PC-3 (cell line): Measurements from ENCODE around the gene CRB3. TPM values are rescaled to one million over a fixed set of nuclear protein-coding genes. Genes with fewer than 3 reads are reported as not detected.

Experiments used
- ATAC-seq: fragments of 200-7000 bp; cut with Tn5 transposase; 2 replicates; pipeline ENCODE4 v1.9.1; 2020; ENCODE audit warnings: mild to moderate bottlenecking, moderate library complexity
- BruUV-seq: library from RNA; stranded (reverse); fragments of 400-500 nt; replicated peaks from 2 replicates; lab custom pipeline; 2021; lab: Mats Ljungman, UMichigan
- CTCF ChIA-PET: fragments of 300-600 bp; sonication (Branson Sonifier 250); formaldehyde crosslinking; loops from one replicate; lab custom pipeline; 2022; ENCODE audit warnings: antibody characterized with exemption; lab: Charles Lee
- POLR2A ChIA-PET: fragments of 300-600 bp; sonication (Branson Sonifier 250); formaldehyde crosslinking; loops from one replicate; lab custom pipeline; 2022; ENCODE audit warnings: antibody characterized with exemption; ENCODE audit not compliant: unreplicated experiment; lab: Charles Lee
- DNase-seq: peaks from one replicate; pipeline ENCODE4 v3.0.0-alpha.2; 2015
- H2AFZ ChIP-seq: fragments of 300-600 bp; sonication (generic); 2 replicates; pipeline ENCODE4 v1.6.0; 2016; ENCODE audit warnings: antibody characterized with exemption, low read length
- H3F3A ChIP-seq: fragments of 300-600 bp; sonication (generic); one replicate; pipeline ENCODE4 v1.6.0; 2017; ENCODE audit warnings: antibody characterized with exemption, low read length, control low read depth, mild to moderate bottlenecking; ENCODE audit not compliant: unreplicated experiment
- H3K27ac ChIP-seq: fragments of 300-600 bp; sonication (generic); 2 replicates; pipeline ENCODE4 v1.5.1; 2016; ENCODE audit warnings: mild to moderate bottlenecking, low read length
- H3K27me3 ChIP-seq: fragments of 300-600 bp; sonication (generic); 2 replicates; pipeline ENCODE4 v1.6.1; 2016; ENCODE audit warnings: low read length, mixed read lengths
- H3K36me3 ChIP-seq: fragments of 300-600 bp; sonication (generic); 2 replicates; pipeline ENCODE4 v1.6.1; 2016; ENCODE audit warnings: low read depth, mixed run types, low read length, mixed read lengths
- H3K4me1 ChIP-seq: fragments of 300-600 bp; sonication (generic); 2 replicates; pipeline ENCODE4 v1.5.1; 2016; ENCODE audit warnings: low read length; ENCODE audit not compliant: insufficient read depth
- H3K4me2 ChIP-seq: fragments of 300-600 bp; sonication (generic); 2 replicates; pipeline ENCODE4 v1.6.0; 2016; ENCODE audit warnings: low read length
- H3K4me3 ChIP-seq: fragments of 300-600 bp; sonication (generic); 2 replicates; pipeline ENCODE4 v1.5.1; 2016; ENCODE audit warnings: mild to moderate bottlenecking, low read length, mixed read lengths
- H3K79me2 ChIP-seq: fragments of 300-600 bp; sonication (generic); 2 replicates; pipeline ENCODE4 v1.6.1; 2017; ENCODE audit warnings: low read length, mixed read lengths
- H3K9ac ChIP-seq: fragments of 300-600 bp; sonication (generic); 2 replicates; pipeline ENCODE4 v1.6.0; 2016; ENCODE audit warnings: mild to moderate bottlenecking, low read length
- H3K9me2 ChIP-seq: fragments of 300-600 bp; sonication (generic); replicated peaks from 2 replicates; pipeline ENCODE4 v1.6.1; 2016; ENCODE audit warnings: mixed run types, low read length, mixed read lengths
- H3K9me3 ChIP-seq: fragments of 300-600 bp; sonication (generic); 2 replicates; pipeline ENCODE4 v1.6.1; 2016; ENCODE audit warnings: low read length, mixed read lengths
- H4K20me1 ChIP-seq: fragments of 300-600 bp; sonication (generic); 2 replicates; pipeline ENCODE4 v1.6.1; 2016; ENCODE audit warnings: low read length, mixed read lengths
- CTCF ChIP-seq: fragments of 300-600 bp; sonication (generic); conservative IDR thresholded peaks from 2 replicates; pipeline ENCODE4 v1.5.1; 2017; ENCODE audit warnings: antibody characterized with exemption, low read depth, mild to moderate bottlenecking, low read length
- EZH2 ChIP-seq: fragments of 300-600 bp; sonication (generic); IDR thresholded peaks from one replicate; pipeline ENCODE4 v1.6.1; 2017; ENCODE audit warnings: antibody characterized with exemption, mild to moderate bottlenecking, low read length; ENCODE audit not compliant: unreplicated experiment
- EZH2phosphoT487 ChIP-seq: fragments of 300-600 bp; sonication (generic); IDR thresholded peaks from 2 replicates; pipeline ENCODE4 v1.6.1; 2018; ENCODE audit warnings: mild to moderate bottlenecking, antibody characterized with exemption, low read length, borderline replicate concordance
- intact Hi-C: fragments of 100-400 bp; cut with micrococcal nuclease; formaldehyde crosslinking; loops from 2 replicates; pipeline ENCODE4 v1.9.0; 2023
- total RNA-seq: library from RNA; depleted of rRNA; stranded (reverse); fragments of >200 nt; gene quantifications from 2 replicates; pipeline ENCODE4 v1.2.3, GENCODE V29; 2014

Gene CRB3
- total RNA-seq, 1 experiment from 2014 or later: 71.3 TPM

GRCh38 chr19:6472713-6473112, 8.6 kb downstream of the CRB3 start:
- Histone ChIP-seq H3K4me1 (no peaks in the 10 kb centered on the region), H2AFZ (no peak overlapping the region), H3K9ac (no peak overlapping the region), H3K27ac (no peak overlapping the region), H3K79me2 (no peaks in the 10 kb centered on the region), H4K20me1 (no peaks in the 10 kb centered on the region), H3K27me3 (no peaks in the 10 kb centered on the region), H3K9me2 (no peaks in the 10 kb centered on the region), H3K4me3 (no peak overlapping the region), H3K9me3 (no peaks in the 10 kb centered on the region), H3K4me2 (no peak overlapping the region), H3K36me3 (no peaks in the 10 kb centered on the region; the same call in 1 of the 2 replicates), H3F3A (no peaks in the 10 kb centered on the region)
- CTCF ChIA-PET: no interaction called here
- ATAC-seq (no peak; the same call in 1 of the 2 replicates), DNase-seq (no peak)
- TF ChIP-seq EZH2: no peak
- no peak for TF ChIP-seq CTCF
- no peak for TF ChIP-seq EZH2phosphoT487
- intact Hi-C loops: no loop called here
- POLR2A ChIA-PET: no interaction called here
- no TSS peak for BruUV-seq

GRCh38 chr19:6473647-6474046, 9.6 kb downstream of the CRB3 start:
- POLR2A ChIA-PET: interaction anchor here (0.6 kb wide), 1 partner anchor 25 kb away, joined by 3 read pairs; no protein-coding TSS in a partner anchor
- Histone ChIP-seq H3K27ac (no peak overlapping the region), H3K36me3 (no peaks in the 10 kb centered on the region), H3K27me3 (no peaks in the 10 kb centered on the region), H3K9me3 (no peaks in the 10 kb centered on the region), H3K4me3 (no peak overlapping the region), H4K20me1 (no peaks in the 10 kb centered on the region), H3K79me2 (no peaks in the 10 kb centered on the region), H3K4me2 (no peak overlapping the region), H2AFZ (no peak overlapping the region), H3K4me1 (no peaks in the 10 kb centered on the region), H3F3A (no peaks in the 10 kb centered on the region), H3K9me2 (no peaks in the 10 kb centered on the region), H3K9ac (no peak overlapping the region)
- intact Hi-C loops: no loop called here
- no peak for TF ChIP-seq CTCF
- TF ChIP-seq EZH2: no peak
- no peak for TF ChIP-seq EZH2phosphoT487
- CTCF ChIA-PET: no interaction called here
- ATAC-seq: no peak; the same call in 1 of the 2 replicates
- DNase-seq: peak; percentile 38
- no TSS peak for BruUV-seq

- ChIA-PET CTCF (interaction anchor here (0.6 kb wide), 1 partner anchor 41 kb away, joined by 4 read pairs; no protein-coding TSS in a partner anchor), POLR2A (interaction anchor here (0.6 kb wide), 1 partner anchor 10 kb away, joined by 5 read pairs; no protein-coding TSS in a partner anchor)
- Histone ChIP-seq H3K9me3 (no peaks in the 10 kb centered on the region), H3K4me3 (no peak overlapping the region), H3F3A (no peaks in the 10 kb centered on the region), H3K27ac (no peak overlapping the region), H3K9me2 (no peaks in the 10 kb centered on the region), H3K27me3 (no peaks in the 10 kb centered on the region), H3K4me1 (no peaks in the 10 kb centered on the region), H3K36me3 (no peaks in the 10 kb centered on the region), H3K79me2 (no peaks in the 10 kb centered on the region), H3K4me2 (no peak overlapping the region), H4K20me1 (no peaks in the 10 kb centered on the region), H2AFZ (no peak overlapping the region), H3K9ac (no peak overlapping the region)
- intact Hi-C loops: no loop called here
- DNase-seq: no peak
- no TSS peak for BruUV-seq
- ATAC-seq: no peak
- TF ChIP-seq CTCF: no peak
- no peak for TF ChIP-seq EZH2
- TF ChIP-seq EZH2phosphoT487: no peak
Measured at GRCh38 chr19:6475321-6476108, 11.4 kb downstream of the CRB3 start.
